Measurements from ENCODE around the gene KLHL40. TPM values are rescaled to one million over a fixed set of nuclear protein-coding genes. Genes with fewer than 3 reads are reported as not detected.

Gene KLHL40
- total RNA-seq, 1 experiment from 2014 or later = not detected

DNA sequence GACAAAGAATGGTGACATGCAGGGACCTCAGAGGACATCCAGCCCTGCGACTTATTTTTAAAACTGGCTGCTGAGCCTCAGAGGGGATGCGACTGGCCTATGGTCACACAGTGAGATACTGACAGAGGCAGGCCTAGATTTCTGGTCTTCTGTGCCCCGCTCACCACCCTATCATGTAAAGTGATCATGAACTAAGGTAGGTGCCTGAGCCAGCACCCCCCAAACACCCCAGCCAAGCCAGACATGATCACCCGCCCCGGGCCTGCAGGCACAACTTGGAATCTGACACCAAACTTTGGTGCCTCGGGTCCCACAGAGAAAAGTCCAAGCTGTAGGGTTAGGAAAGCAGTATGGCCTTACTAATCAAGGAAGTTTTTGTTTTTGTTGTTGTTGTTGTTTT lies 51.2 kb downstream of the KLHL40 start:
- TF ChIP-seq, protein P1, sequence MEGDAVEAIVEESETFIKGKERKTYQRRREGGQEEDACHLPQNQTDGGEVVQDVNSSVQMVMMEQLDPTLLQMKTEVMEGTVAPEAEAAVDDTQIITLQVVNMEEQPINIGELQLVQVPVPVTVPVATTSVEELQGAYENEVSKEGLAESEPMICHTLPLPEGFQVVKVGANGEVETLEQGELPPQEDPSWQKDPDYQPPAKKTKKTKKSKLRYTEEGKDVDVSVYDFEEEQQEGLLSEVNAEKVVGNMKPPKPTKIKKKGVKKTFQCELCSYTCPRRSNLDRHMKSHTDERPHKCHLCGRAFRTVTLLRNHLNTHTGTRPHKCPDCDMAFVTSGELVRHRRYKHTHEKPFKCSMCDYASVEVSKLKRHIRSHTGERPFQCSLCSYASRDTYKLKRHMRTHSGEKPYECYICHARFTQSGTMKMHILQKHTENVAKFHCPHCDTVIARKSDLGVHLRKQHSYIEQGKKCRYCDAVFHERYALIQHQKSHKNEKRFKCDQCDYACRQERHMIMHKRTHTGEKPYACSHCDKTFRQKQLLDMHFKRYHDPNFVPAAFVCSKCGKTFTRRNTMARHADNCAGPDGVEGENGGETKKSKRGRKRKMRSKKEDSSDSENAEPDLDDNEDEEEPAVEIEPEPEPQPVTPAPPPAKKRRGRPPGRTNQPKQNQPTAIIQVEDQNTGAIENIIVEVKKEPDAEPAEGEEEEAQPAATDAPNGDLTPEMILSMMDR (IDR thresholded peaks at IDR 0.05) = no peak
- no peak for TF ChIP-seq TCF7L2 (IDR thresholded peaks at IDR 0.05; ENCODE audit: low read depth, low read length)
- TF ChIP-seq POLR2AphosphoS5 (IDR thresholded peaks at IDR 0.05; ENCODE audit: low read depth, low read length) = no peak
- TF ChIP-seq SIN3A (IDR thresholded peaks at IDR 0.05; ENCODE audit: borderline replicate concordance, insufficient read depth, low read depth, low read length) = no peak
- TF ChIP-seq, protein P2, sequence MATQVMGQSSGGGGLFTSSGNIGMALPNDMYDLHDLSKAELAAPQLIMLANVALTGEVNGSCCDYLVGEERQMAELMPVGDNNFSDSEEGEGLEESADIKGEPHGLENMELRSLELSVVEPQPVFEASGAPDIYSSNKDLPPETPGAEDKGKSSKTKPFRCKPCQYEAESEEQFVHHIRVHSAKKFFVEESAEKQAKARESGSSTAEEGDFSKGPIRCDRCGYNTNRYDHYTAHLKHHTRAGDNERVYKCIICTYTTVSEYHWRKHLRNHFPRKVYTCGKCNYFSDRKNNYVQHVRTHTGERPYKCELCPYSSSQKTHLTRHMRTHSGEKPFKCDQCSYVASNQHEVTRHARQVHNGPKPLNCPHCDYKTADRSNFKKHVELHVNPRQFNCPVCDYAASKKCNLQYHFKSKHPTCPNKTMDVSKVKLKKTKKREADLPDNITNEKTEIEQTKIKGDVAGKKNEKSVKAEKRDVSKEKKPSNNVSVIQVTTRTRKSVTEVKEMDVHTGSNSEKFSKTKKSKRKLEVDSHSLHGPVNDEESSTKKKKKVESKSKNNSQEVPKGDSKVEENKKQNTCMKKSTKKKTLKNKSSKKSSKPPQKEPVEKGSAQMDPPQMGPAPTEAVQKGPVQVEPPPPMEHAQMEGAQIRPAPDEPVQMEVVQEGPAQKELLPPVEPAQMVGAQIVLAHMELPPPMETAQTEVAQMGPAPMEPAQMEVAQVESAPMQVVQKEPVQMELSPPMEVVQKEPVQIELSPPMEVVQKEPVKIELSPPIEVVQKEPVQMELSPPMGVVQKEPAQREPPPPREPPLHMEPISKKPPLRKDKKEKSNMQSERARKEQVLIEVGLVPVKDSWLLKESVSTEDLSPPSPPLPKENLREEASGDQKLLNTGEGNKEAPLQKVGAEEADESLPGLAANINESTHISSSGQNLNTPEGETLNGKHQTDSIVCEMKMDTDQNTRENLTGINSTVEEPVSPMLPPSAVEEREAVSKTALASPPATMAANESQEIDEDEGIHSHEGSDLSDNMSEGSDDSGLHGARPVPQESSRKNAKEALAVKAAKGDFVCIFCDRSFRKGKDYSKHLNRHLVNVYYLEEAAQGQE (IDR thresholded peaks at IDR 0.05; ENCODE audit: insufficient read depth in 1 of 2, low read depth in 2 of 2, low read length in 1 of 2) = no peak
- POLR2A ChIA-PET = no interaction called here
- Histone ChIP-seq H3K9me3 (ENCODE audit: control insufficient read depth, insufficient read depth, low read depth, low read length) (no peaks in the 10 kb centered on the region), H3K4me3 (ENCODE audit: low read depth in 2 of 2, low read length in 2 of 2) (no peak overlapping the region), H3K27me3 (ENCODE audit: control insufficient read depth, insufficient read depth, low read length) (no peaks in the 10 kb centered on the region), H3K27ac (ENCODE audit: low read length) (no peak overlapping the region), H3K36me3 (ENCODE audit: control insufficient read depth, insufficient read depth, low read length) (no peaks in the 10 kb centered on the region), H3K4me1 (ENCODE audit: control insufficient read depth, insufficient read depth, low read length) (no peaks in the 10 kb centered on the region)
- no peak for ATAC-seq
- no TSS peak for BruUV-seq (replicated peaks)
- CTCF ChIA-PET = no interaction called here
- intact Hi-C loops (cut with micrococcal nuclease; ENCODE audit: unreplicated experiment) = no loop called here
- in situ Hi-C loops (cut with HindIII; ENCODE audit: low pct_unique_long_range_greater_than_20kb, low sequenced_read_pairs) = no loop called here
- DNase-seq (ENCODE audit: low read depth, low spot score) = no peak

DNA sequence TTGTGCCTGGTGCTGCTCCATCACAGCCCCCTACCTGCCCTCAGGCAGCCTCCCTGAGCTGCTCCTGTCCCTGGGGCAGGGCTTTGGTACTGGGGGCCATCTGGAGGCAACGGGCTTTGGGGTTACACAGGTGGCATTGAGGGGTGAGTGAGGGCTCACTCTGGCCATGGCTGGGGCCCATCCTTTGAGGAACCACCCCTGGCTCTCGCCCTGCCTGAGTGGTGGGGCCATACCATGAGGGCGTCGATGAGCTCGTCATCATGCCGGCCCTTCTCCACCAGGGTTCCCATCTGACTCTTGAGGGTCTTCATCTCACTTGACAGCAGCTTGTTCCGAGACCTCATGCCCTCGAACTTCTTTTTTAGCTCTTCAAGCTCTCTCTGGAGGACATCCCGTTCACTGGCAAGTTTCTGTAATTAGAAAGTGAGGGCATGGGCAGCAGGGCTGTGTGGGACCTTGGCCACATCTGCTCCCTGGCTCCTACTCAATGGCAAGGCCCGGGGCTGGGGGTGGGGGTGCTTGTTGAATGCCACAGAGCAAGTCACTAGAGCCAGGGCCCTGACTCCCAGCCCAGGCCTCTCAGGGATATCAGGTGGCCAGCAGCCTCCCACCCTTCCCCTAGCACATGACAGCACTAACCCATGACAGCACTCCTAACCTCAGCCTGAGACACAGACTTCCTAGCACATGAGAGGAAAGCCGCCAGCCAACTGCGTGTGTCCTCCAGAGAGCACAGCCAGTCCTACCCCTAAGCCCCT lies 54.2 kb downstream of the KLHL40 start:
- POLR2A ChIA-PET = no interaction called here
- no TSS peak for BruUV-seq (replicated peaks)
- TF ChIP-seq POLR2AphosphoS5 (IDR thresholded peaks at IDR 0.05; ENCODE audit: low read depth, low read length) = no peak
- no peaks in the 10 kb centered on the region for H3K36me3 ChIP-seq (ENCODE audit: control insufficient read depth, insufficient read depth, low read length)
- in situ Hi-C loops (cut with HindIII; ENCODE audit: low pct_unique_long_range_greater_than_20kb, low sequenced_read_pairs) = no loop called here
- H3K27me3 ChIP-seq (ENCODE audit: control insufficient read depth, insufficient read depth, low read length) = no peaks in the 10 kb centered on the region
- CTCF ChIA-PET = no interaction called here
- no peak for DNase-seq (ENCODE audit: low read depth, low spot score)
- no peaks in the 10 kb centered on the region for H3K4me1 ChIP-seq (ENCODE audit: control insufficient read depth, insufficient read depth, low read length)
- intact Hi-C loops (cut with micrococcal nuclease; ENCODE audit: unreplicated experiment) = loop anchor here (5.0 kb wide), 1 partner anchor 87 kb away; the partner anchor contains the start of gene ZBTB47
- H3K27ac ChIP-seq (ENCODE audit: low read length) = no peak overlapping the region
- no peak overlapping the region for H3K4me3 ChIP-seq (ENCODE audit: low read depth in 2 of 2, low read length in 2 of 2)
- no peak for ATAC-seq
- no peaks in the 10 kb centered on the region for H3K9me3 ChIP-seq (ENCODE audit: control insufficient read depth, insufficient read depth, low read depth, low read length)

DNA sequence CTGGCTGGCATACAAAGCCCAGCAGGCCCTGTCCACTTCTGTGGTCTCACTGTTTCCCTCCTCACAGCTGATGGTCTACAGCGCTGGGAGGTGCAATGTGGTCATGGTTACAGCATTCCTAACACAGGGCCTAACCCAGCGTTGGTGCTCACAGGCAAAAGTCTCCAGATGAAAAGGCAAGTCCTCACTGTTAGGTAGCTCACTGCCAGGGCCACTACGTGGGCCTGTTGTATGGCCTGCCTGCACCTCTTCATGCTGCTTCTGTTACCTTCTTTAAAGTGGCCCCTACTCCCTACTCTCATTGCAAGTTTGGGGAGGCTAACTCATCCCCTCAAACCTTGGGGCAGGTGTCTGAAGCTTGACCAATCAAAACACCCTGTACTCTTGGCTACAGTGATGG lies 56.5 kb downstream of the KLHL40 start:
- Histone ChIP-seq H3K4me1 (ENCODE audit: control insufficient read depth, insufficient read depth, low read length) (no peaks in the 10 kb centered on the region), H3K27me3 (ENCODE audit: control insufficient read depth, insufficient read depth, low read length) (no peaks in the 10 kb centered on the region), H3K4me3 (ENCODE audit: low read depth in 2 of 2, low read length in 2 of 2) (no peak overlapping the region), H3K27ac (ENCODE audit: low read length) (no peak overlapping the region), H3K36me3 (ENCODE audit: control insufficient read depth, insufficient read depth, low read length) (no peaks in the 10 kb centered on the region), H3K9me3 (ENCODE audit: control insufficient read depth, insufficient read depth, low read depth, low read length) (no peaks in the 10 kb centered on the region)
- in situ Hi-C loops (cut with HindIII; ENCODE audit: low pct_unique_long_range_greater_than_20kb, low sequenced_read_pairs) (no loop called here), intact Hi-C loops (cut with micrococcal nuclease; ENCODE audit: unreplicated experiment) (loop anchor here (5.0 kb wide), 1 partner anchor 89 kb away; the partner anchor contains the start of gene ZBTB47)
- POLR2A ChIA-PET = no interaction called here
- BruUV-seq (replicated peaks) = no TSS peak
- CTCF ChIA-PET = no interaction called here
- DNase-seq (ENCODE audit: low read depth, low spot score) (no peak), ATAC-seq (no peak)
- no peak for TF ChIP-seq POLR2AphosphoS5 (IDR thresholded peaks at IDR 0.05; ENCODE audit: low read depth, low read length)
- no peak for TF ChIP-seq SIN3A (IDR thresholded peaks at IDR 0.05; ENCODE audit: borderline replicate concordance, insufficient read depth, low read depth, low read length)
- TF ChIP-seq, protein P1 (IDR thresholded peaks at IDR 0.05) = no peak
- no peak for TF ChIP-seq TCF7L2 (IDR thresholded peaks at IDR 0.05; ENCODE audit: low read depth, low read length)
- TF ChIP-seq, protein P2 (IDR thresholded peaks at IDR 0.05; ENCODE audit: insufficient read depth in 1 of 2, low read depth in 2 of 2, low read length in 1 of 2) = no peak

Data from Panc1 (cell line).